H1 (cell line): Measurements from ENCODE around the gene MMEL1. TPM values are rescaled to one million over a fixed set of nuclear protein-coding genes. Genes with fewer than 3 reads are reported as not detected.

Experiments
- CTCF ChIA-PET: fragments of 300-600 bp; sonication (Branson Sonifier 250); formaldehyde crosslinking; loops from one replicate; lab custom pipeline; 2021; ENCODE audit not compliant: partially characterized antibody; lab: Charles Lee
- POLR2A ChIA-PET: fragments of 300-600 bp; sonication (Branson Sonifier 250); formaldehyde crosslinking; loops from one replicate; lab custom pipeline; 2021; ENCODE audit warnings: inconsistent platforms; ENCODE audit not compliant: partially characterized antibody; lab: Charles Lee
- DNase-seq, 2 experiments: peaks; one replicate each; pipeline versions ENCODE4 v3.0.0 to v3.0.0-alpha.2; 2010 to 2022; ENCODE audit warnings: low spot score in 2 of 2, low read depth in 1 of 2, mixed read lengths in 1 of 2
- FAIRE-seq: peaks from 2 replicates; lab custom pipeline; 2011; peaks lifted over from hg19 to GRCh38; lab: Jason Lieb, UNC
- H2AFZ ChIP-seq: 2 replicates; pipeline ENCODE4 v1.8.1; 2012; ENCODE audit warnings: low read length, inconsistent platforms
- H2AK5ac ChIP-seq: 2 replicates; pipeline ENCODE4 v1.6.1; 2013; ENCODE audit warnings: low read depth, low read length
- H2BK120ac ChIP-seq: replicated peaks from 2 replicates; pipeline ENCODE3; 2013; ENCODE audit warnings: low read depth, low read length, inconsistent platforms
- H2BK12ac ChIP-seq: 2 replicates; pipeline ENCODE4 v1.6.1; 2013; ENCODE audit warnings: low read depth, low read length
- H2BK15ac ChIP-seq: 2 replicates; pipeline ENCODE4 v1.6.1; 2013; ENCODE audit warnings: low read length
- H2BK20ac ChIP-seq: 2 replicates; pipeline ENCODE4 v1.6.1; 2013; ENCODE audit warnings: low read length
- H2BK5ac ChIP-seq: 2 replicates; pipeline ENCODE4 v1.6.1; 2013; ENCODE audit warnings: low read depth, low read length
- H3K14ac ChIP-seq: 2 replicates; pipeline ENCODE4 v1.6.1; 2013; ENCODE audit warnings: inconsistent platforms; ENCODE audit not compliant: insufficient read length
- H3K18ac ChIP-seq: 2 replicates; pipeline ENCODE4 v1.6.1; 2013; ENCODE audit warnings: low read length; ENCODE audit errors: extremely low read depth
- H3K23ac ChIP-seq: 2 replicates; pipeline ENCODE4 v1.6.1; 2013; ENCODE audit warnings: inconsistent platforms; ENCODE audit not compliant: insufficient read length
- H3K23me2 ChIP-seq: 2 replicates; pipeline ENCODE4 v1.6.1; 2013; ENCODE audit warnings: low read depth, low read length
- H3K27ac ChIP-seq: 2 replicates; pipeline ENCODE4 v1.6.1; 2011; ENCODE audit warnings: low read depth, low read length, inconsistent platforms
- H3K27me3 ChIP-seq, 4 experiments: replicated peaks in 1 of 4; 1 replicate in 1 of 4; 2 replicates in 3 of 4; pipeline versions ENCODE4 v1.6.1 to v1.8.1; 2011 to 2013; ENCODE audit warnings: low read length in 3 of 4, mild to moderate bottlenecking in 3 of 4, inconsistent platforms in 2 of 4, mixed read lengths in 2 of 4, moderate library complexity in 1 of 4; ENCODE audit not compliant: control insufficient read depth in 3 of 4, insufficient read depth in 3 of 4; ENCODE audit errors: extremely low read depth in 1 of 4
- H3K36me3 ChIP-seq, 4 experiments: 2 replicates each; pipeline versions ENCODE4 v1.6.1 to v1.8.1; 2011 to 2013; ENCODE audit warnings: mild to moderate bottlenecking in 4 of 4, low read length in 3 of 4, moderate library complexity in 2 of 4, control low read depth in 1 of 4, inconsistent platforms in 1 of 4; ENCODE audit not compliant: insufficient read depth in 4 of 4, control insufficient read depth in 2 of 4
- H3K4ac ChIP-seq: replicated peaks from 2 replicates; pipeline ENCODE3; 2013; ENCODE audit warnings: low read length, low read depth, mixed read lengths, inconsistent platforms; ENCODE audit not compliant: insufficient read length
- H3K4me1 ChIP-seq, 4 experiments: replicated peaks in 1 of 4; 1 replicate in 1 of 4; 2 replicates in 3 of 4; pipeline versions ENCODE4 v1.6.1 to v1.8.1; 2011 to 2013; ENCODE audit warnings: low read length in 3 of 4, inconsistent platforms in 2 of 4, mixed read lengths in 1 of 4; ENCODE audit not compliant: insufficient read depth in 4 of 4, control insufficient read depth in 3 of 4
- H3K4me2 ChIP-seq, 2 experiments: 2 replicates each; pipeline versions ENCODE4 v1.6.1 to v1.8.1; 2011 to 2013; ENCODE audit warnings: low read depth in 2 of 2, low read length in 2 of 2, control low read depth in 1 of 2, inconsistent platforms in 1 of 2, mild to moderate bottlenecking in 1 of 2; ENCODE audit not compliant: insufficient read depth in 1 of 2
- H3K4me3 ChIP-seq, 4 experiments: fragments of 200-600, 300-600 bp in 1 of 4; sonication (generic), shearing (Covaris generic), sonication (Bioruptor Twin) in 1 of 4; 2 replicates each; pipeline versions ENCODE4 v1.5.1 to v1.8.1; 2011 to 2016; ENCODE audit warnings: low read length in 4 of 4, low read depth in 3 of 4, control low read depth in 2 of 4, inconsistent platforms in 2 of 4, mild to moderate bottlenecking in 2 of 4, mixed read lengths in 1 of 4, moderate library complexity in 1 of 4; ENCODE audit not compliant: insufficient read depth in 2 of 4; ENCODE audit errors: extremely low read depth in 1 of 4
- H3K56ac ChIP-seq: replicated peaks from 2 replicates; pipeline ENCODE3; 2013; ENCODE audit warnings: low read depth, mild to moderate bottlenecking, mixed read lengths, low read length, inconsistent platforms; ENCODE audit not compliant: insufficient read length
- H3K79me1 ChIP-seq: 2 replicates; pipeline ENCODE4 v1.6.1; 2013; ENCODE audit warnings: low read depth, low read length, control low read depth
- H3K79me2 ChIP-seq, 2 experiments: 2 replicates each; pipeline versions ENCODE4 v1.6.1 to v1.8.1; 2012 to 2013; ENCODE audit warnings: low read length in 2 of 2, mild to moderate bottlenecking in 2 of 2, inconsistent platforms in 1 of 2; ENCODE audit not compliant: insufficient read depth in 2 of 2, control insufficient read depth in 1 of 2
- H3K9ac ChIP-seq, 4 experiments: replicated peaks in 1 of 4; 1 replicate in 1 of 4; 2 replicates in 3 of 4; pipeline versions ENCODE4 v1.6.1 to v1.8.1; 2011 to 2013; ENCODE audit warnings: low read depth in 3 of 4, low read length in 3 of 4, control low read depth in 2 of 4, mild to moderate bottlenecking in 2 of 4, moderate library complexity in 2 of 4, inconsistent platforms in 1 of 4; ENCODE audit errors: extremely low read depth in 1 of 4
- H3K9me3 ChIP-seq, 2 experiments: 2 replicates each; pipeline versions ENCODE4 v1.6.1 to v1.8.1; 2012 to 2013; ENCODE audit warnings: mild to moderate bottlenecking in 2 of 2, moderate library complexity in 2 of 2, control low read depth in 1 of 2, inconsistent platforms in 1 of 2, low read depth in 1 of 2, low read length in 1 of 2, mixed read lengths in 1 of 2; ENCODE audit not compliant: insufficient read depth in 2 of 2
- H4K20me1 ChIP-seq, 2 experiments: replicated peaks in 1 of 2; 2 replicates each; pipeline versions ENCODE3 to v1.8.1; 2011 to 2013; ENCODE audit warnings: inconsistent platforms in 2 of 2, low read length in 2 of 2, mild to moderate bottlenecking in 1 of 2; ENCODE audit not compliant: insufficient read depth in 2 of 2, control insufficient read depth in 1 of 2
- H4K5ac ChIP-seq: 2 replicates; pipeline ENCODE4 v1.6.1; 2013; ENCODE audit warnings: low read length, low read depth, mixed read lengths, inconsistent platforms; ENCODE audit not compliant: insufficient read length
- H4K8ac ChIP-seq: 2 replicates; pipeline ENCODE4 v1.8.0; 2013; ENCODE audit warnings: mild to moderate bottlenecking, moderate library complexity, low read length, inconsistent platforms; ENCODE audit not compliant: insufficient read depth; ENCODE audit errors: extremely low read depth
- H4K91ac ChIP-seq: replicated peaks from 2 replicates; pipeline ENCODE3; 2013; ENCODE audit warnings: low read length, mixed read lengths, inconsistent platforms; ENCODE audit not compliant: insufficient read length
- ASH2L ChIP-seq: fragments of 200-600, 300-600 bp; sonication (generic); IDR thresholded peaks from one replicate; pipeline ENCODE4 v1.7.1; 2017; ENCODE audit warnings: low read length
- ATF2 ChIP-seq: IDR thresholded peaks from 2 replicates; pipeline ENCODE4 v1.6.1; 2012; ENCODE audit warnings: low read length, inconsistent platforms
- ATF3 ChIP-seq: IDR thresholded peaks from 2 replicates; pipeline ENCODE4 v1.6.1; 2011; ENCODE audit warnings: low read depth, mild to moderate bottlenecking, low read length; ENCODE audit not compliant: insufficient read depth
- E2F6 ChIP-seq: IDR thresholded peaks from 2 replicates; pipeline ENCODE4 v1.6.1; 2012; ENCODE audit warnings: inconsistent platforms
- JUND ChIP-seq: IDR thresholded peaks from 2 replicates; pipeline ENCODE4 v1.6.1; 2011; ENCODE audit warnings: mild to moderate bottlenecking, improper control_type of control experiment, low read length
- NRF1 ChIP-seq: IDR thresholded peaks from 2 replicates; pipeline ENCODE4 v1.6.1; 2011; ENCODE audit warnings: mild to moderate bottlenecking, low read depth, low read length, improper control_type of control experiment
- POLR2A ChIP-seq, 2 experiments: IDR thresholded peaks; 1 replicate in 1 of 2; 2 replicates in 1 of 2; pipeline ENCODE4 v1.6.1; 2011; ENCODE audit warnings: low read depth in 2 of 2, low read length in 2 of 2, mild to moderate bottlenecking in 2 of 2; ENCODE audit errors: control extremely low read depth in 1 of 2
- SIN3A ChIP-seq, 2 experiments: IDR thresholded peaks in 1 of 2; conservative IDR thresholded peaks in 1 of 2; 2 replicates each; pipeline ENCODE4 v1.6.1; 2011 to 2012; ENCODE audit warnings: low read length in 2 of 2, improper control_type of control experiment in 1 of 2, low read depth in 1 of 2, mild to moderate bottlenecking in 1 of 2
- WGBS, 2 experiments: shearing (Covaris generic) in 1 of 2; methylation state at CpG; one replicate each; pipeline versions ENCODE4 v1.1.6 to v1.1.7; 2013 to 2015; ENCODE audit warnings: low lambda C conversion rate in 2 of 2, mixed read lengths in 2 of 2, inconsistent platforms in 1 of 2, low coverage in 1 of 2, missing lambda C conversion rate in 1 of 2; ENCODE audit not compliant: insufficient replicate concordance in 2 of 2, insufficient coverage in 1 of 2, insufficient read length in 1 of 2; ENCODE audit errors: extremely low coverage in 1 of 2, missing lambda C conversion rate in 1 of 2; 5-methylcytosine and 5-hydroxymethylcytosine counted together
- polyA plus RNA-seq, 7 experiments: library from polyadenylated mRNA; depleted of rRNA in 3 of 7; stranded (reverse) in 5 of 7; unstranded in 2 of 7; fragments of >200 nt in 5 of 7; fragments of 200-250 nt in 2 of 7; gene quantifications; 1 replicate in 5 of 7; 2 replicates in 1 of 7; 4 replicates in 1 of 7; pipeline versions ENCODE4 v1.2.1 to v1.2.3, GENCODE V29; 2011 to 2013; ENCODE audit warnings: missing spikeins in 2 of 7, mixed read lengths in 2 of 7
- total RNA-seq: library from RNA; stranded (reverse); fragmentation: NEBNext Ultra II Directional; extraction: Animal tissue kit (Norgen Biotek cat#: 25700); gene quantifications from 2 replicates; pipeline ENCODE4 v1.2.1, GENCODE V29; 2021

Gene MMEL1
- total and polyA plus RNA-seq, 2 of the 8 experiments (the other 6 are each of a cell fraction or from before 2014, with no cell fraction given) = 0.91 to 1.7 TPM

GRCh38 chr1:2545754-2546514 lies 86.9 kb downstream of the MMEL1 start:
- peak overlapping the region; percentile 91 for H4K91ac ChIP-seq
- no peak overlapping the region for H2BK15ac ChIP-seq
- peak overlapping the region; percentile 90 for H4K5ac ChIP-seq
- no peaks in the 10 kb centered on the region for H3K9me3 ChIP-seq
- H3K4ac ChIP-seq = peak overlapping the region; percentile 96
- H3K18ac ChIP-seq = peak overlapping the region; percentile 78
- 12% methylated on average over 8 of the region's 43 CpGs; no CpG with 5 or more reads in 1 of the 2 experiments for WGBS, 2 experiments
- no peak overlapping the region for H3K27ac ChIP-seq
- H2BK12ac ChIP-seq = no peak overlapping the region
- peak; percentile 78 to 91 for DNase-seq
- H3K4me3 ChIP-seq = peak overlapping the region; percentile 51 to 75 (median 63)
- H2BK5ac ChIP-seq = peak overlapping the region; percentile 87
- no peak for FAIRE-seq
- H2BK120ac ChIP-seq = no peak overlapping the region
- peaks cover 0 to 31% (median 28%) of the 10 kb centered on the region in 4 experiments; a peak in 6 of 7 replicates for H3K4me1 ChIP-seq
- H4K20me1 ChIP-seq = no peaks in the 10 kb centered on the region
- no peak overlapping the region for H3K23ac ChIP-seq
- POLR2A ChIA-PET = interaction anchor here (0.5 to 1.7 kb wide), 6 partner anchors 9 to 807 kb away, joined by 3 to 5 read pairs (median 4); partner anchors contain the start of genes HES5 and PANK4
- CTCF ChIA-PET = interaction anchor here (0.7 to 3.3 kb wide), 7 partner anchors 11 to 947 kb away, joined by 3 to 16 read pairs (median 4); partner anchors contain the start of gene PEX10
- H2BK20ac ChIP-seq = no peak overlapping the region
- H3K23me2 ChIP-seq = peaks cover 10% of the 10 kb centered on the region; the same call in 1 of the 2 replicates
- H3K27me3 ChIP-seq = peaks cover 0 to 15% (median 8%) of the 10 kb centered on the region in 4 experiments; a peak in 4 of 7 replicates
- H3K9ac ChIP-seq = peak overlapping the region in 3 of 4 experiments; percentile 34 to 44 (median 39); a peak in 2 of 7 replicates
- no peak overlapping the region for H2AFZ ChIP-seq
- peak overlapping the region; percentile 82 to 92 for H3K4me2 ChIP-seq
- H4K8ac ChIP-seq = peak overlapping the region; percentile 88
- no peaks in the 10 kb centered on the region for H3K79me2 ChIP-seq
- H3K14ac ChIP-seq = no peak overlapping the region
- H2AK5ac ChIP-seq = no peak overlapping the region
- no peaks in the 10 kb centered on the region for H3K36me3 ChIP-seq
- no peaks in the 10 kb centered on the region for H3K79me1 ChIP-seq
- peak overlapping the region; percentile 82 for H3K56ac ChIP-seq
- TF ChIP-seq ASH2L (no peak), ATF2 (no peak), SIN3A (conservative IDR thresholded peaks at IDR 0.05 in 1 of 2, IDR thresholded peaks at IDR 0.05 in 1 of 2; ENCODE audit: low read depth in 1 of 2, low read length in 2 of 2) (peak; percentile 36 to 75; a peak in 1 of 4 replicates), E2F6 (peak; percentile 86), NRF1 (no peak), POLR2A (IDR thresholded peaks at IDR 0.05; ENCODE audit: control extremely low read depth in 1 of 2, low read depth in 2 of 2, low read length in 2 of 2) (peak in 1 of 2 experiments; percentile 78; a peak in 2 of 3 replicates), ATF3 (peak; percentile 48; the same call in 1 of the 2 replicates), JUND (no peak)
